Measurements from ENCODE around the gene DCHS2. TPM values are rescaled to one million over a fixed set of nuclear protein-coding genes. Genes with fewer than 3 reads are reported as not detected.

DCHS2 gene
- total RNA-seq, 1 experiment from 2014 or later = not detected

- H3K27ac ChIP-seq = no peak overlapping the region
- H3K27me3 ChIP-seq (replicated peaks) = no peaks in the 10 kb centered on the region; the same call in none of the 2 replicates
- no peak for DNase-seq (ENCODE audit: low read depth in 1 of 2, low spot score in 2 of 2)
- no peak overlapping the region for H3K4me3 ChIP-seq
- no peaks in the 10 kb centered on the region for H3K9me3 ChIP-seq (replicated peaks)
- no peaks in the 10 kb centered on the region for H3K4me1 ChIP-seq (replicated peaks)
- no peaks in the 10 kb centered on the region for H3K36me3 ChIP-seq
Observed at GRCh38 chr4:154335588-154335987, 156.0 kb downstream of the DCHS2 start.

DNA sequence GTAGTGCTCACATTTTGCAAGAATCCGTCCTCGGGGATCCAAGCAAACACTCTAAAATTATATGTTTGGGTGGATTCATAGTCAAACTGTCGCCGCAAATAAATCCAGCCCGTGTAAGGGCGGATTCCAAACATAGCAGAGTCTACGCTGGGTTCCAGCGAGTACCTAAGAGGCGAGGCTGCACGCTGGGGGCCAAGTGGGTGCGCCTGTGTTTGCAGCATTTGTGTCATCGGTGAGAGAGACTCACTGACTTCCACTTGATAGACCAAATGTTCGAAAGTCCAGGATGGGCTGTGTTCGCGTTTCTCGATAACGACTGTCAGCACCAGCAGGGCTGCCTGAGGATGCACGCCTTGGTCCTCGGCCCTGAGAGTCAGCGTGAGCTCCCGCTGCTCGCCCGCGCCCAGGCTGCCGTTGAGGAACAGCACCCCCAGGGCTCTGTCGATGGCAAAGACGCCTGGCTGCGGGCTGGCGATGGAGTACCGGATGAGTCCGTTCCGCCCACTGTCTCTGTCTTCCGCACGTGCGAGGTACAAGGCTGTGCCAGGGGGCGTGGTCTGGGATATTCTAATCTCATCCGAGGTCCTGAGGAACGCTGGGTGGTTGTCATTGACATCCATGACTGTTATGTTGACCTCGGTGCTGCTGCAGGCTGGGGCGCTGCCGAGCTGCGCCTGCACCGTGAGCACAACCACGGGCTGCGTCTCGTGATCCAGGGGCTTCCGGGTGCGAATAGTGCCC, 158.7 kb downstream of the DCHS2 start:
- Histone ChIP-seq H3K4me3 (no peak overlapping the region), H3K4me1 (replicated peaks) (no peaks in the 10 kb centered on the region), H3K36me3 (no peaks in the 10 kb centered on the region), H3K9me3 (replicated peaks) (no peaks in the 10 kb centered on the region), H3K27me3 (replicated peaks) (no peaks in the 10 kb centered on the region; the same call in none of the 2 replicates), H3K27ac (no peak overlapping the region)
- DNase-seq (ENCODE audit: low read depth in 1 of 2, low spot score in 2 of 2) = no peak

- no peak for DNase-seq (ENCODE audit: low read depth in 1 of 2, low spot score in 2 of 2)
- Histone ChIP-seq H3K4me1 (replicated peaks) (no peaks in the 10 kb centered on the region), H3K4me3 (no peak overlapping the region), H3K27ac (no peak overlapping the region), H3K27me3 (replicated peaks) (no peaks in the 10 kb centered on the region; the same call in 1 of the 2 replicates), H3K36me3 (no peaks in the 10 kb centered on the region), H3K9me3 (replicated peaks) (no peaks in the 10 kb centered on the region)
Observed at GRCh38 chr4:154329939-154330338, 161.7 kb downstream of the DCHS2 start.

GRCh38 chr4:154329268-154329868, 162.2 kb downstream of the DCHS2 start:
- no peak overlapping the region for H3K27ac ChIP-seq
- H3K4me1 ChIP-seq (replicated peaks) = no peaks in the 10 kb centered on the region
- no peaks in the 10 kb centered on the region for H3K9me3 ChIP-seq (replicated peaks)
- H3K27me3 ChIP-seq (replicated peaks) = no peaks in the 10 kb centered on the region; the same call in 1 of the 2 replicates
- H3K36me3 ChIP-seq = no peaks in the 10 kb centered on the region
- no peak overlapping the region for H3K4me3 ChIP-seq
- no peak for DNase-seq (ENCODE audit: low read depth in 1 of 2, low spot score in 2 of 2)

- no peak overlapping the region for H3K4me3 ChIP-seq
- no peaks in the 10 kb centered on the region for H3K9me3 ChIP-seq (replicated peaks)
- H3K27ac ChIP-seq = no peak overlapping the region
- no peaks in the 10 kb centered on the region; the same call in 1 of the 2 replicates for H3K27me3 ChIP-seq (replicated peaks)
- no peak for DNase-seq (ENCODE audit: low read depth in 1 of 2, low spot score in 2 of 2)
- no peaks in the 10 kb centered on the region for H3K36me3 ChIP-seq
- H3K4me1 ChIP-seq (replicated peaks) = no peaks in the 10 kb centered on the region
Observed at GRCh38 chr4:154328030-154328429, 163.6 kb downstream of the DCHS2 start.

DNA sequence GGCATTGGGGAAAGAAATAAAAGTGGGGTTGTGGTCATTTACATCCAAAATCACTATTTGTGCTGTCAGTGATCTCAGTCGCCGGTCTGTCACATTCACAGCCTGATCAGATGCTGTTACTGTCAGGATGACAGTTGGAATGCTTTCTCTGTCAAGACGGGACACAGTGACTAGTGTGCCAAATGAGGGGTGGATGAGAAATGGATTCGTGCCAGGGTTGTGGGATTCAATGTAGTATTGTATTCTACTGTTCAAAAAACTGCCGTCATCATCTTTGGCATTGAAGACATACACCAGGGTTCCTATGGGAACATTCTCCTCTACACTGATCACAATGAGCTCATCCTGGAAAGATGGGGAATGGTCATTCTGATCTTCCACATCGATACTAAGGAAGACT, 171.1 kb downstream of the DCHS2 start:
- Histone ChIP-seq H3K27me3 (replicated peaks) (no peaks in the 10 kb centered on the region), H3K4me1 (replicated peaks) (no peaks in the 10 kb centered on the region), H3K36me3 (no peaks in the 10 kb centered on the region), H3K9me3 (replicated peaks) (no peaks in the 10 kb centered on the region), H3K4me3 (no peak overlapping the region), H3K27ac (no peak overlapping the region)
- DNase-seq (ENCODE audit: low read depth in 1 of 2, low spot score in 2 of 2) = no peak

GRCh38 chr4:154319736-154320135, 171.9 kb downstream of the DCHS2 start:
- H3K4me3 ChIP-seq = no peak overlapping the region
- DNase-seq (ENCODE audit: low read depth in 1 of 2, low spot score in 2 of 2) = no peak
- no peaks in the 10 kb centered on the region for H3K9me3 ChIP-seq (replicated peaks)
- no peak overlapping the region for H3K27ac ChIP-seq
- H3K27me3 ChIP-seq (replicated peaks) = no peaks in the 10 kb centered on the region
- H3K36me3 ChIP-seq = no peaks in the 10 kb centered on the region
- H3K4me1 ChIP-seq (replicated peaks) = no peaks in the 10 kb centered on the region

DNA sequence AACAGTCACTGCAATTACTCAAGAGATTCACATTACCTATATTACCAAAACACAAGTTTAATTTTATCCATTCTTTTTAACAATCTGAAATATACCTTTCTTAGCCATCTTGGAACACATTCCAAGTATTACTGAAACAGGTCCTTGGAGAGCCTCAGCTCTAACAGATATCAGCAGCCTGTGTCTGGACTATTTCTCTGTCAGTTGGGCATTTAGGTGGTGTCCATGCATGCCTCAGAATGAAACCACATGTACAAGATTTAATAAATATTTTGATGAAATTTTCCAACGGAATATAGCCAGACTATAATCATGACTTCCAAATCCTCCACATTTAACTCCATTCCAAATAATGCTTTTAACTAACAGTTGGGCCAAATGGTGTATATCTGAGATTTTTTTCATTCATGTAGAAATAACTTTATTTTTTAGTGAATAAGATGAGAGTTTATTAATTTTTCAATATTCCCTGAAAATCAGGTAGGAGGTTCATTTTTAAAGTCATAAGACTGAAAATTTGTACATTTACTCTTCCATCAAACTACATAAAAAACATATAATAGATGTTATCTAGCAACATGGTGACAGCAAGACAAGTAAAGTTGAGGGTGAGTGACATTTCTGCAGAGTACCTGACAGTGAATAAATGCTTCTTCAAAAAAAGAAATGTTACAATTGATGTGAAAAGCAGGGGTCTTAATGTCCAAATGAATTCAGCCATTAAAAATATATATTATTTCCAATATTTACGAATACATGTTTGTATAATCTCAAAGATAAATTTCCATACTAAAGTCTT, 174.2 kb downstream of the DCHS2 start:
- Histone ChIP-seq H3K27ac (no peak overlapping the region), H3K27me3 (replicated peaks) (no peaks in the 10 kb centered on the region), H3K4me1 (replicated peaks) (no peaks in the 10 kb centered on the region), H3K4me3 (no peak overlapping the region), H3K9me3 (replicated peaks) (no peaks in the 10 kb centered on the region), H3K36me3 (no peaks in the 10 kb centered on the region)
- DNase-seq (ENCODE audit: low read depth in 1 of 2, low spot score in 2 of 2) = no peak

- H3K9me3 ChIP-seq (replicated peaks) = no peaks in the 10 kb centered on the region
- H3K4me3 ChIP-seq = no peak overlapping the region
- no peaks in the 10 kb centered on the region for H3K27me3 ChIP-seq (replicated peaks)
Observed at GRCh38 chr4:154315741-154316140, 175.9 kb downstream of the DCHS2 start.

GRCh38 chr4:154314248-154314647, 177.4 kb downstream of the DCHS2 start:
- no peaks in the 10 kb centered on the region for H3K27me3 ChIP-seq (replicated peaks)
- H3K27ac ChIP-seq = no peak overlapping the region
- H3K36me3 ChIP-seq = no peaks in the 10 kb centered on the region
- H3K4me1 ChIP-seq (replicated peaks) = no peaks in the 10 kb centered on the region
- DNase-seq (ENCODE audit: low read depth in 1 of 2, low spot score in 2 of 2) = no peak
- H3K4me3 ChIP-seq = no peak overlapping the region
- H3K9me3 ChIP-seq (replicated peaks) = no peaks in the 10 kb centered on the region

More at GRCh38 chr4:154315741-154316140, 175.9 kb downstream of the DCHS2 start:
- H3K4me1 ChIP-seq (replicated peaks) = no peaks in the 10 kb centered on the region
- no peak for DNase-seq (ENCODE audit: low read depth in 1 of 2, low spot score in 2 of 2)
- H3K27ac ChIP-seq = no peak overlapping the region
- no peaks in the 10 kb centered on the region for H3K36me3 ChIP-seq

- H3K4me1 ChIP-seq (replicated peaks) = no peaks in the 10 kb centered on the region
- no peaks in the 10 kb centered on the region for H3K27me3 ChIP-seq (replicated peaks)
- H3K9me3 ChIP-seq (replicated peaks) = no peaks in the 10 kb centered on the region
- DNase-seq (ENCODE audit: low read depth in 1 of 2, low spot score in 2 of 2) = no peak
- H3K4me3 ChIP-seq = no peak overlapping the region
- H3K36me3 ChIP-seq = no peaks in the 10 kb centered on the region
- H3K27ac ChIP-seq = no peak overlapping the region
Observed at GRCh38 chr4:154313004-154313585, 178.5 kb downstream of the DCHS2 start.

DNA sequence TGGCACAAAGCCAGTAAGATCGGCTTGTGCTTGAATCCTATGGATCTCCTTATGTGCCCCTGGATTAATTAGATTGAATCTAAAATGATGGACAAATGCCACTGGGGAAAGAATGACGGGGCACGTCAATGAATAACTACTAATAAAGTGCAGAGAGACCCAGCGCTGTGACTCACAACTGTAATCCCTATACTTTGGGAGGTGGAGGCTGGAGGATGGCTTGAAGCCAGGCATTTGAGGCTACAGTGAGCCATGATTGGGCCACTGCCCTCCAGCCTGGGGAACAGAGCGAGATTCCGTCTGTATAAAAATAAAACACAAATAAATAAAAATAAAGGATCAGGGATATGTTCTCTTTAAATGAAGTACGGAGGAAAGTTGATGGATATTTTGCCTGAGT, 179.4 kb downstream of the DCHS2 start:
- H3K27ac ChIP-seq = no peak overlapping the region
- no peaks in the 10 kb centered on the region for H3K27me3 ChIP-seq (replicated peaks)
- H3K36me3 ChIP-seq = no peaks in the 10 kb centered on the region
- H3K9me3 ChIP-seq (replicated peaks) = no peaks in the 10 kb centered on the region
- no peak overlapping the region for H3K4me3 ChIP-seq
- DNase-seq (ENCODE audit: low read depth in 1 of 2, low spot score in 2 of 2) = no peak
- no peaks in the 10 kb centered on the region for H3K4me1 ChIP-seq (replicated peaks)

DNA sequence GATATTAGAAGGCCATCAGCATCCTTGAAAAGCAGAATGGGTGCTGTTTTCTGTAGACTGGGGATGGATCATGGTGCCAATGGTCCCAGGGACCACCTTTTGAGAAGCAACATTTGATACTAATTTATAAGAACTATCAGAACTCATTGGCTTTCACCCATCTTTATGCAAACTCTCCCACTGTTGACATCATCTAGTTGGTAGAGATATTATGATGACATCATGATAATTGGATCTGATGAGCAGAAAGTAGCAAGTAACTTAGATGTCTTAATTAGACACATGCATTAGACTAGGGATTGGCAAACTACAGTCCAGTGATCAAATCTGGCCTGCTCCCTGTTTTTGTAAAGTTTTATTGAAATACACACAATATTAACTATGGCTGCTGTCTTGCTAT, 181.0 kb downstream of the DCHS2 start:
- Histone ChIP-seq H3K4me3 (no peak overlapping the region), H3K4me1 (replicated peaks) (no peaks in the 10 kb centered on the region), H3K36me3 (no peaks in the 10 kb centered on the region), H3K9me3 (replicated peaks) (no peaks in the 10 kb centered on the region), H3K27ac (no peak overlapping the region), H3K27me3 (replicated peaks) (no peaks in the 10 kb centered on the region)
- DNase-seq (ENCODE audit: low read depth in 1 of 2, low spot score in 2 of 2) = no peak

- H3K27ac ChIP-seq = no peak overlapping the region
- no peak for DNase-seq (ENCODE audit: low read depth in 1 of 2, low spot score in 2 of 2)
- no peaks in the 10 kb centered on the region for H3K36me3 ChIP-seq
- H3K4me3 ChIP-seq = no peak overlapping the region
- H3K27me3 ChIP-seq (replicated peaks) = no peaks in the 10 kb centered on the region
- no peaks in the 10 kb centered on the region for H3K4me1 ChIP-seq (replicated peaks)
- H3K9me3 ChIP-seq (replicated peaks) = no peaks in the 10 kb centered on the region
Observed at GRCh38 chr4:154308207-154308606, 183.4 kb downstream of the DCHS2 start.

Data from SJSA1 (cell line).